HCT116 (cell line): ENCODE measurements around the gene SDK1.

Experiments used
- RAD21 ChIP-seq: IDR thresholded peaks from 2 replicates; pipeline ENCODE4 v1.6.1; 2012; ENCODE audit warnings: low read depth, mild to moderate bottlenecking
- TF ChIP-seq, protein P1 (sequence below), 3 experiments: fragments of 200-600 bp in 1 of 3; sonication (generic) in 1 of 3; IDR thresholded peaks in 2 of 3; conservative IDR thresholded peaks in 1 of 3; 2 replicates each; pipeline ENCODE4 v1.5.1; 2012 to 2017; ENCODE audit warnings: low read depth in 2 of 3, low read length in 2 of 3, antibody characterized with exemption in 1 of 3, borderline replicate concordance in 1 of 3, control low read depth in 1 of 3, mild to moderate bottlenecking in 1 of 3, mixed read lengths in 1 of 3, mixed run types in 1 of 3, moderate library complexity in 1 of 3; ENCODE audit not compliant: insufficient read depth in 1 of 3
- TF ChIP-seq, protein P2 (sequence below): IDR thresholded peaks from 2 replicates; pipeline ENCODE4 v1.6.1; 2011; ENCODE audit warnings: mild to moderate bottlenecking, low read length, moderate library complexity; ENCODE audit not compliant: insufficient replicate concordance; ENCODE audit errors: extremely low read depth

DNA sequence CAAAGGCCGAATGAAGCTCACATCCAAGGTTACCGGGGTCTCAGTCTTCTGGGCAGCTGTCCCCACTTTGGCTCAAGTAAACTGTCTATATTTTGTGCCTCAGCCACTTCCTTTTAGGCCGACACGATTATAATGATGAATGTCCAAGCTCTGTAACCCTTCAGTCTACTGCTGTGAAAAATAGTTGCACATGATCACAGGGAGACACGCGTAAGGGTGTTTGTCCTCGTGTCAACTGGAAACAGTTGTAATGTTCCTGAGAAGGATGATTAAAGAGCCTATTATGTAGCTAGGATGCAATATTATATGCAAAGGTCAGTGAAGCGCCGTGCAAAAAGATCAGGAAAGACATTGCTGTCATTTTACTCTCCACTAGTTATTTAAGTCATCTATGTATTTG, 559.9 kb downstream of the SDK1 start:
- TF ChIP-seq, protein P1, sequence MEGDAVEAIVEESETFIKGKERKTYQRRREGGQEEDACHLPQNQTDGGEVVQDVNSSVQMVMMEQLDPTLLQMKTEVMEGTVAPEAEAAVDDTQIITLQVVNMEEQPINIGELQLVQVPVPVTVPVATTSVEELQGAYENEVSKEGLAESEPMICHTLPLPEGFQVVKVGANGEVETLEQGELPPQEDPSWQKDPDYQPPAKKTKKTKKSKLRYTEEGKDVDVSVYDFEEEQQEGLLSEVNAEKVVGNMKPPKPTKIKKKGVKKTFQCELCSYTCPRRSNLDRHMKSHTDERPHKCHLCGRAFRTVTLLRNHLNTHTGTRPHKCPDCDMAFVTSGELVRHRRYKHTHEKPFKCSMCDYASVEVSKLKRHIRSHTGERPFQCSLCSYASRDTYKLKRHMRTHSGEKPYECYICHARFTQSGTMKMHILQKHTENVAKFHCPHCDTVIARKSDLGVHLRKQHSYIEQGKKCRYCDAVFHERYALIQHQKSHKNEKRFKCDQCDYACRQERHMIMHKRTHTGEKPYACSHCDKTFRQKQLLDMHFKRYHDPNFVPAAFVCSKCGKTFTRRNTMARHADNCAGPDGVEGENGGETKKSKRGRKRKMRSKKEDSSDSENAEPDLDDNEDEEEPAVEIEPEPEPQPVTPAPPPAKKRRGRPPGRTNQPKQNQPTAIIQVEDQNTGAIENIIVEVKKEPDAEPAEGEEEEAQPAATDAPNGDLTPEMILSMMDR (IDR thresholded peaks at IDR 0.05 in 2 of 3, conservative IDR thresholded peaks at IDR 0.05 in 1 of 3; ENCODE audit: borderline replicate concordance in 1 of 3, insufficient read depth in 1 of 3, low read depth in 2 of 3, low read length in 2 of 3): no peak
- TF ChIP-seq RAD21: no peak
- TF ChIP-seq, protein P2, sequence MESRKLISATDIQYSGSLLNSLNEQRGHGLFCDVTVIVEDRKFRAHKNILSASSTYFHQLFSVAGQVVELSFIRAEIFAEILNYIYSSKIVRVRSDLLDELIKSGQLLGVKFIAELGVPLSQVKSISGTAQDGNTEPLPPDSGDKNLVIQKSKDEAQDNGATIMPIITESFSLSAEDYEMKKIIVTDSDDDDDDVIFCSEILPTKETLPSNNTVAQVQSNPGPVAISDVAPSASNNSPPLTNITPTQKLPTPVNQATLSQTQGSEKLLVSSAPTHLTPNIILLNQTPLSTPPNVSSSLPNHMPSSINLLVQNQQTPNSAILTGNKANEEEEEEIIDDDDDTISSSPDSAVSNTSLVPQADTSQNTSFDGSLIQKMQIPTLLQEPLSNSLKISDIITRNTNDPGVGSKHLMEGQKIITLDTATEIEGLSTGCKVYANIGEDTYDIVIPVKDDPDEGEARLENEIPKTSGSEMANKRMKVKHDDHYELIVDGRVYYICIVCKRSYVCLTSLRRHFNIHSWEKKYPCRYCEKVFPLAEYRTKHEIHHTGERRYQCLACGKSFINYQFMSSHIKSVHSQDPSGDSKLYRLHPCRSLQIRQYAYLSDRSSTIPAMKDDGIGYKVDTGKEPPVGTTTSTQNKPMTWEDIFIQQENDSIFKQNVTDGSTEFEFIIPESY: no peak
